Esophagus squamous epithelium (tissue), 5 donors: ENCODE measurements around the gene SLC35G2. TPM values are rescaled to one million over a fixed set of nuclear protein-coding genes. Genes with fewer than 3 reads are reported as not detected.
A peak's percentile ranks its signal among the peaks of the same experiment; 100 is the strongest.
"Not testable (repeated sequence)": the region's sequence is repeated elsewhere in the genome, so short reads cannot be mapped to it uniquely, and the experiment has no call there.

Source experiments
- DNase-seq: peaks from one replicate; lab custom pipeline; 2025; lab: John Stamatoyannopoulos, UW
- H3K27ac ChIP-seq, 4 donors: fragments of 200-600 bp; sonication (generic); one replicate each; pipeline ENCODE4 v1.5.1; 2016 to 2019; ENCODE audit warnings: mild to moderate bottlenecking in 1 of 4
- H3K27me3 ChIP-seq, 4 donors: fragments of 200-600 bp; sonication (generic); 1 replicate in 3 of 4; 2 replicates in 1 of 4; pipeline versions ENCODE4 v1.5.1 to v1.6.0; 2017 to 2021; ENCODE audit warnings: antibody characterized with exemption in 1 of 4
- H3K36me3 ChIP-seq, 3 donors: fragments of 200-600 bp; sonication (generic); one replicate each; pipeline ENCODE4 v1.5.1; 2016 to 2019
- H3K4me1 ChIP-seq, 3 donors: fragments of 200-600 bp; sonication (generic); one replicate each; pipeline ENCODE4 v1.5.1; 2017 to 2019
- H3K4me3 ChIP-seq, 4 donors: fragments of 200-600 bp; sonication (generic); 1 replicate in 3 of 4; 2 replicates in 1 of 4; pipeline ENCODE4 v1.5.1; 2016 to 2019; ENCODE audit warnings: mild to moderate bottlenecking in 2 of 4, moderate library complexity in 1 of 4
- H3K9me3 ChIP-seq, 3 donors: fragments of 200-600 bp; sonication (generic); one replicate each; pipeline ENCODE4 v1.5.1; 2016 to 2019
- POLR2A ChIP-seq, 4 donors: fragments of 450-650 bp; IDR thresholded peaks; one replicate each; pipeline ENCODE4 v1.6.1; 2017; ENCODE audit warnings: antibody characterized with exemption in 4 of 4, mild to moderate bottlenecking in 4 of 4, moderate library complexity in 3 of 4
- WGBS, 2 donors: methylation state at CpG; one replicate each; pipeline ENCODE4 v1.1.5; 2018; 5-methylcytosine and 5-hydroxymethylcytosine counted together
- intact Hi-C: fragments of 100-400 bp; cut with DNase I; formaldehyde crosslinking; loops from one replicate; pipeline ENCODE4 v1.15.0; 2022
- total RNA-seq, 4 donors: library from RNA; depleted of rRNA; stranded (reverse); fragments of >200 nt; gene quantifications; one replicate each; pipeline ENCODE4 v1.1.0, GENCODE V29; 2016
- TF ChIP-seq, protein P1 (sequence below), 6 experiments: fragments of 450-650 bp in 4 of 6; fragments of 200-600 bp in 2 of 6; sonication (generic) in 2 of 6; IDR thresholded peaks; one replicate each; pipeline ENCODE4 v1.5.1; 2016 to 2019; ENCODE audit warnings: antibody characterized with exemption in 6 of 6, mild to moderate bottlenecking in 4 of 6, moderate library complexity in 4 of 6
- donor health status: DM: yes; HTN: yes; CAD: no.

The SLC35G2 gene
- total RNA-seq, 4 donors from 2014 or later: 0.68 to 4.0 (median 3.1) TPM

- H3K4me3 ChIP-seq: no peak overlapping the region
- H3K27me3 ChIP-seq: no peaks in the 10 kb centered on the region
- peaks cover 0 to 7% (median 0%) of the 10 kb centered on the region in 3 donors for H3K36me3 ChIP-seq
- TF ChIP-seq POLR2A (IDR thresholded peaks at IDR 0.05): no peak
- TF ChIP-seq, protein P1, sequence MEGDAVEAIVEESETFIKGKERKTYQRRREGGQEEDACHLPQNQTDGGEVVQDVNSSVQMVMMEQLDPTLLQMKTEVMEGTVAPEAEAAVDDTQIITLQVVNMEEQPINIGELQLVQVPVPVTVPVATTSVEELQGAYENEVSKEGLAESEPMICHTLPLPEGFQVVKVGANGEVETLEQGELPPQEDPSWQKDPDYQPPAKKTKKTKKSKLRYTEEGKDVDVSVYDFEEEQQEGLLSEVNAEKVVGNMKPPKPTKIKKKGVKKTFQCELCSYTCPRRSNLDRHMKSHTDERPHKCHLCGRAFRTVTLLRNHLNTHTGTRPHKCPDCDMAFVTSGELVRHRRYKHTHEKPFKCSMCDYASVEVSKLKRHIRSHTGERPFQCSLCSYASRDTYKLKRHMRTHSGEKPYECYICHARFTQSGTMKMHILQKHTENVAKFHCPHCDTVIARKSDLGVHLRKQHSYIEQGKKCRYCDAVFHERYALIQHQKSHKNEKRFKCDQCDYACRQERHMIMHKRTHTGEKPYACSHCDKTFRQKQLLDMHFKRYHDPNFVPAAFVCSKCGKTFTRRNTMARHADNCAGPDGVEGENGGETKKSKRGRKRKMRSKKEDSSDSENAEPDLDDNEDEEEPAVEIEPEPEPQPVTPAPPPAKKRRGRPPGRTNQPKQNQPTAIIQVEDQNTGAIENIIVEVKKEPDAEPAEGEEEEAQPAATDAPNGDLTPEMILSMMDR (IDR thresholded peaks at IDR 0.05): no peak
- peak overlapping the region in 2 of 4 donors; percentile 0 to 48 for H3K27ac ChIP-seq
- 56 to 66% methylated on average over 2 of the region's 2 CpGs for WGBS, 2 donors
- intact Hi-C loops: no loop called here
- DNase-seq: no peak
- H3K4me1 ChIP-seq: peaks cover 0 to 41% (median 7%) of the 10 kb centered on the region in 3 donors
- H3K9me3 ChIP-seq: peaks cover 0 to 8% (median under 1%) of the 10 kb centered on the region in 3 donors
Observed at GRCh38 chr3:136898954-136899353, 80.0 kb downstream of the SLC35G2 start.

DNA sequence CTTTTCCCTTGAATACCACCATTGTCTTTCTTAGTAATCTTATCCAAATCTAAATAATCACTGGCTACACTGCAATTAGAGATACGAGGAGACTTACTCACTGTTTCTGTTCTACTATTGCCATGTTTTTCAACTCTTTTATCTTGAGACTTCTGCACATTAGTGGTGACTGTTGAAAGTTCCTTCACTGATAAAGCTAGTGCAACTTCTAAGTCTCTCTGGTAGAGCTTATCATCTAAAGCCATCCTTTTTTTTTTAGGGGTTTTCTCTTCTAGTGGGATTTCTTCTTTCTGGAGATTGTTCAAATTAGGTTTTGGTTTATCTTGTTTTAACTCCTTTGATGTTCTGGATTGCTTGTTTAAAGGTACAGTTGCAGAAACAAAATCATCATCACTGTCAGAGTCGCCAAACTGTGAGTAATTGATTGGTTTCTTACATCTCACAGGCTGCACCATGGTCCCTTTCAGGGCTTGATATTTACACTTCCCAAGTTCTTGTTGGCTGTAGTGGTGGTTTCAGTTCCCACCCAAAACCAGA lies 80.8 kb downstream of the SLC35G2 start:
- intact Hi-C loops: no loop called here
- Histone ChIP-seq H3K9me3 (peaks cover 0 to 15% (median 8%) of the 10 kb centered on the region in 3 donors), H3K36me3 (peaks cover 0 to 7% (median 0%) of the 10 kb centered on the region in 3 donors), H3K4me3 (no peak overlapping the region), H3K4me1 (peaks cover 0 to 33% (median 0%) of the 10 kb centered on the region in 3 donors), H3K27ac (peak overlapping the region in 1 of 4 donors; percentile 2), H3K27me3 (no peaks in the 10 kb centered on the region)
- no peak for DNase-seq
- 47 to 67% methylated on average over 2 of the region's 2 CpGs for WGBS, 2 donors
- no peak for TF ChIP-seq POLR2A (IDR thresholded peaks at IDR 0.05)
- TF ChIP-seq, protein P1 (IDR thresholded peaks at IDR 0.05): no peak

DNA sequence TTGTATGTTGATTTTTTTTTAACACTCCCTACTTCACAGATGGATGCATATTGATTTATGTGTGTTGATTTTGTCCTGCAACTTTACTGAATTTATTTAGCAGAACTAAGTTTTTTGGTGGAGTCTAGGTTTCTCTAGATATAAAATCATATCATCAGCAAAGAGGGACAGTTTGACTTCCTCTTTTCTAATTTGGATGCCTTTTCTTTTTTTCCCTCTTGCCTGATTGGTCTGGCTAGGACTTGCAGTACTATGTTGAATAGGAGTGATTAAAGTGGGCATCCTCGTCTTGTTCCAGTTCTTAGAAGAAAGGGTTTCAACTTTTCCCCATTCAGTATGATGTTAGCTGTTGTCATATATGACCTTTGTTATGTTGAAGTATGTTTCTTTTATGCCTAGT lies 81.8 kb downstream of the SLC35G2 start:
- H3K36me3 ChIP-seq, H3K27me3 ChIP-seq, H3K27ac ChIP-seq, intact Hi-C loops, DNase-seq, H3K4me3 ChIP-seq: not testable (repeated sequence)
- WGBS, 2 donors: 75 to 88% methylated on average over 1 of the region's 1 CpG
- Histone ChIP-seq H3K4me1 (peaks cover 0 to 29% (median 0%) of the 10 kb centered on the region in 3 donors), H3K9me3 (peaks cover 0 to 20% (median 8%) of the 10 kb centered on the region in 3 donors)

DNA sequence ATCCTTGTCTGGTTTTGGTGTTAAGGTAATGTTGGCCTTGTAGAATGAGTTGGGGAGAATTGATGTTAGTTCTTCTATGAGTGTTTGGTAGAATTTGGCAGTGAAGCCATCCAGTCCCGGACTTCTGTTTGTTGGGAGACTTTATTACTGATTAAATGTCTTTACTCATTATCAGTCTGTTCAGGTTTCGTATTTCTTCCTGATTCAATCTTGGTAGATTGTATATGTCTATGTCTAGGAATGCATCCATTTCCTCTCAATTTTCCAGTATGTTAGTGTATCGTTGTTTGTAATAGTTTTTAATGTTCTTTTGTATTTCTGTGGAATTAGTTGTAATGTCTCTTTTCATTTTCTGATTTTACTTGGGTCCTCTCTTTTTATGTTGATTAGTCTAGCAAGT lies 82.5 kb downstream of the SLC35G2 start:
- H3K4me1 ChIP-seq: peaks cover 0 to 34% (median 0%) of the 10 kb centered on the region in 3 donors
- peaks cover 0 to 6% (median 0%) of the 10 kb centered on the region in 3 donors for H3K36me3 ChIP-seq
- H3K9me3 ChIP-seq: peaks cover 0 to 20% (median 8%) of the 10 kb centered on the region in 3 donors
- H3K27ac ChIP-seq: no peak overlapping the region
- H3K4me3 ChIP-seq: no peak overlapping the region
- intact Hi-C loops: no loop called here
- H3K27me3 ChIP-seq: no peaks in the 10 kb centered on the region
- TF ChIP-seq, protein P1 (IDR thresholded peaks at IDR 0.05): no peak
- TF ChIP-seq POLR2A (IDR thresholded peaks at IDR 0.05): no peak
- no peak for DNase-seq
- WGBS, 2 donors: 88 to 91% methylated on average over 3 of the region's 3 CpGs

DNA sequence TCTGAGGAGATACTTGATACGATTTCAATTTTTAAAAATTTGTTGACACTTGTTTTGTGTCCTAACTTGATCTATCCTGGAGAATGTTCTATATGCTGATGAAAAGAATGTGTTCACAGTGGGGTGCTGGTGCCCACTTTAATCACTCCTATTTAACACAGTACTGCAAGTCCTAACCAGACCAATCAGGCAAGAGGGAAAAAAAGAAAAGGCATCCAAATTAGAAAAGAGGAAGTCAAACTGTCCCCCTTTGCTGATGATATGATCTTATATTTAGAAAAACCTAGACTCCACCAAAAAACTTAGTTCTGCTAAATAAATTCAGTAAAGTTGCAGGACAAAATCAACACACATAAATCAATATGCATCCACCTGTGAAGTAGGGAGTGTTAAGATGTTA lies 83.6 kb downstream of the SLC35G2 start:
- H3K27ac ChIP-seq, H3K27me3 ChIP-seq, H3K36me3 ChIP-seq, intact Hi-C loops, H3K4me3 ChIP-seq, DNase-seq: not testable (repeated sequence)
- peaks cover 0 to 20% (median 8%) of the 10 kb centered on the region in 3 donors for H3K9me3 ChIP-seq
- peaks cover 4 to 39% (median 5%) of the 10 kb centered on the region in 3 donors for H3K4me1 ChIP-seq
- 41 to 63% methylated on average over 1 of the region's 1 CpG for WGBS, 2 donors

- WGBS, 2 donors: 0% methylated on average over 1 of the region's 1 CpG
- H3K4me1 ChIP-seq: peaks cover 4 to 41% (median 5%) of the 10 kb centered on the region in 3 donors
- no peaks in the 10 kb centered on the region for H3K27me3 ChIP-seq
- DNase-seq: no peak
- intact Hi-C loops: no loop called here
- no peak overlapping the region for H3K27ac ChIP-seq
- H3K4me3 ChIP-seq: no peak overlapping the region
- TF ChIP-seq POLR2A (IDR thresholded peaks at IDR 0.05): no peak
- H3K9me3 ChIP-seq: peaks cover 0 to 20% (median 8%) of the 10 kb centered on the region in 3 donors
- H3K36me3 ChIP-seq: no peaks in the 10 kb centered on the region
Observed at GRCh38 chr3:136903899-136904298, 85.0 kb downstream of the SLC35G2 start.
